Measurements from ENCODE around the gene OOEP. TPM values are rescaled to one million over a fixed set of nuclear protein-coding genes. Genes with fewer than 3 reads are reported as not detected.
A peak's percentile ranks its signal among the peaks of the same experiment; 100 is the strongest.
"Not testable (repeated sequence)": the region's sequence is repeated elsewhere in the genome, so short reads cannot be mapped to it uniquely, and the experiment has no call there.

The OOEP gene
- under 1 TPM; 0.55 to 0.86 TPM for total RNA-seq

DNA sequence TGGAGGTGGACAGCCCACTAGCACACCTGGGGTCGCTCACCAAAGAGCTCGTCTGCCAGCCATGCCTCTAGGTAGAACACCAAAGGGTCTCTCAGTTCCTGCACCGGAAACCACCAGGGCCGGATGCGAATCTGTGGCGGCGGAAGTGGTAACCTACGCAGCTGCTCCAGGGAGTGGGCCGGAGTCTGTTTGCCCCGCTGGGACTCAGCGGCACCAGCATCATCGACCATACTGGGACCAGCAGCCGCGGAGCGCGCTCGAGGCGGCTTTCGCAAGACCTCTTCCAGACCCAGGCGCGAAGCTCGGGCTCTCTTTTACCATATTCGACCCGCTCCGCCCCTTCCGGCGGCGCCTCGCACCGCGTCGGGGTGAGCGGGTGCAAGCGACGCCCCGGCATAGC is at the start of gene OOEP:
Gene OOEP, minus strand, starts transcription at position 335 of the 400 bp plus-strand sequence. Its CDS starts 105 bp downstream, at position 230.
- intact Hi-C loops (cut with DNase I, micrococcal nuclease), result no loop called here
- H3K27ac Mint-ChIP-seq, result no peak within 1 kb of the TSS
- H3K4me1 Mint-ChIP-seq, result no peaks in the 10 kb centered on the region
- no peaks in the 10 kb centered on the region for H3K36me3 Mint-ChIP-seq (ENCODE audit: low read depth)
- H3K9me3 Mint-ChIP-seq (ENCODE audit: low read depth), result no peaks in the 10 kb centered on the region
- H3K4me3 Mint-ChIP-seq, result no peak within 1 kb of the TSS
- no peak for ATAC-seq
- DNase-seq, result no peak
- H3K27me3 Mint-ChIP-seq, result no peaks in the 10 kb centered on the region
- POLR2A ChIA-PET, result interaction anchor here (0.5 kb wide), 1 partner anchor 53 kb away, joined by 6 read pairs; no protein-coding TSS in a partner anchor
- CTCF ChIA-PET, result no interaction called here

- CTCF ChIA-PET, result interaction anchor here (0.6 kb wide), 1 partner anchor 23 kb away, joined by 3 read pairs; no protein-coding TSS in a partner anchor
- no peaks in the 10 kb centered on the region for H3K9me3 Mint-ChIP-seq (ENCODE audit: low read depth)
- H3K27ac Mint-ChIP-seq, result no peak overlapping the region
- ATAC-seq (no peak), DNase-seq (no peak)
- peaks cover 31% of the 10 kb centered on the region for H3K36me3 Mint-ChIP-seq (ENCODE audit: low read depth)
- H3K4me3 Mint-ChIP-seq, result no peak overlapping the region
- H3K27me3 Mint-ChIP-seq, result no peaks in the 10 kb centered on the region
- peaks cover 11% of the 10 kb centered on the region for H3K4me1 Mint-ChIP-seq
- POLR2A ChIA-PET, result no interaction called here
- intact Hi-C loops (cut with DNase I, micrococcal nuclease), result no loop called here
These were observed 48.5 kb upstream of the OOEP start for GRCh38 chr6:73418081-73418741.

DNA sequence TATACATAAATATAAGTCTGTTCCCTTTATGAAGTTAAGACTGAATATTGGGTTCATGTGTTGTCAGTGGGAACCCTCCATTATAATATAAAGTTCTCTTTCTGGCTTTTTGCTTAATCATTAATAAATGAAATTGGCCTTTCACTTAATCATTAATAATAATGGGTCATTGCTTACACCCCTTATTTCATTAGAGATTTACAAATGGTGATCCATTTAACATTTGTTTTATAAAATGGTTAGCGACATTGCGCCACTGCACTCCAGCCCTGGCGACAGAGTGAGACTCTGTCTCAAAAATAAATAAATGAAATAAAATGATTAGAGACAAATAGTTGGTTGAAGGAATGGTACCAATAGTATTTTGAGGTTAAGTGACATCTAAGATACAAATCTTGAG is 43.4 kb upstream of the OOEP start:
- Mint-ChIP-seq H3K27ac (no peak overlapping the region), H3K36me3 (ENCODE audit: low read depth) (peaks cover 11% of the 10 kb centered on the region), H3K27me3 (no peaks in the 10 kb centered on the region), H3K4me3 (no peak overlapping the region), H3K4me1 (no peaks in the 10 kb centered on the region), H3K9me3 (ENCODE audit: low read depth) (no peaks in the 10 kb centered on the region)
- POLR2A ChIA-PET, result no interaction called here
- DNase-seq (no peak), ATAC-seq (no peak)
- intact Hi-C loops (cut with DNase I, micrococcal nuclease), result no loop called here
- CTCF ChIA-PET, result no interaction called here

- Mint-ChIP-seq H3K4me1 (no peaks in the 10 kb centered on the region), H3K4me3 (no peak overlapping the region), H3K36me3 (ENCODE audit: low read depth) (peaks cover 3% of the 10 kb centered on the region), H3K27ac (no peak overlapping the region), H3K27me3 (no peaks in the 10 kb centered on the region), H3K9me3 (ENCODE audit: low read depth) (no peaks in the 10 kb centered on the region)
- DNase-seq (no peak), ATAC-seq (no peak)
- CTCF ChIA-PET, result no interaction called here
- POLR2A ChIA-PET, result no interaction called here
- intact Hi-C loops (cut with DNase I, micrococcal nuclease), result no loop called here
These were observed 39.7 kb upstream of the OOEP start for GRCh38 chr6:73409395-73409794.

DNA sequence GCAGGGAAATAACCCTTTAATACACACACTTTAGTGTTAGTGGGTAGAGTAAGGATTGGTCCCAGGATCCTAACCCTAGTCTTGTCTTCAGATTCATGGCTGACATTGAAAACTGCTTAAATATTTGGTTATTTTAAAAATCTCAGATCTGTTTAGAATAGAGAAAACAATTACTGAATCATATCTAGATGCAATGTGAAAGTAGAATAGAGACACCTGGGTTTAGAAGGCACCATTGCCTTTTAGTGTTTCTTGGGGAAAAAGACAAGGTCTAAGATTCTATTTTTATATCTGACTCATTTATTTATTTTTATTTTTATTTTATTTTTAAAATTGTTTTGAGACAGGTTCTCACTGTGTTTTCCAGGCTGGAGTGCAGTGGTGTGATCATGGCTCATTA is 31.0 kb upstream of the OOEP start:
- H3K4me1 Mint-ChIP-seq, result no peaks in the 10 kb centered on the region
- ChIA-PET POLR2A (no interaction called here), CTCF (interaction anchor here (0.6 to 1.2 kb wide), 3 partner anchors 25 to 159 kb away, joined by 3 read pairs; no protein-coding TSS in a partner anchor)
- no peak overlapping the region for H3K27ac Mint-ChIP-seq
- no peaks in the 10 kb centered on the region for H3K9me3 Mint-ChIP-seq (ENCODE audit: low read depth)
- intact Hi-C loops (cut with DNase I, micrococcal nuclease), result no loop called here
- H3K4me3 Mint-ChIP-seq, result no peak overlapping the region
- peaks cover 1% of the 10 kb centered on the region for H3K36me3 Mint-ChIP-seq (ENCODE audit: low read depth)
- ATAC-seq (no peak), DNase-seq (no peak)
- no peaks in the 10 kb centered on the region for H3K27me3 Mint-ChIP-seq

DNA sequence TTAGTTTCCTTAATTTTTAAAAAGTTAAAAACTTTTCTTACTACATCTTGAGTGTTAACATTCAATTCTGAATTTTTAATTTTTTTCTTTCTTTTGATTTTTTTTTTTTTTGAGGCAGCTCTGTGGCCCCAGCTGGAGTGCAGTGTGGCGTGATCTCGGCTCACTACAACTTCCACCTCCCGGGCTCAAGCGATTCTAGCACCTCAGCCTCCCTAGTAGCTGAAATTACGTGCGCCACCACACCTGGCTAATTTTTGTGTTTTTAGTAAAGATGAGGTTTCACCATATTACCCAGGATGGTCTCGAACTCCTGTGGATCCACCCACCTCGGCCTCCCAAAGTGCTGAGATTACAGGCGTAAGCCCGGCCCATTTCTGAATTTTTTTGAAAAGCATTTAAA is 26.2 kb upstream of the OOEP start:
- H3K4me1 Mint-ChIP-seq, result peaks cover 12% of the 10 kb centered on the region
- no peak for ATAC-seq
- DNase-seq, result no peak
- no peaks in the 10 kb centered on the region for H3K9me3 Mint-ChIP-seq (ENCODE audit: low read depth)
- ChIA-PET POLR2A (no interaction called here), CTCF (interaction anchor here (0.6 to 2.4 kb wide), 3 partner anchors 12 to 257 kb away, joined by 3 to 9 read pairs (median 7); partner anchors contain the start of gene SLC17A5)
- H3K27me3 Mint-ChIP-seq, result no peaks in the 10 kb centered on the region
- intact Hi-C loops (cut with DNase I, micrococcal nuclease), result no loop called here
- no peaks in the 10 kb centered on the region for H3K36me3 Mint-ChIP-seq (ENCODE audit: low read depth)
- H3K27ac Mint-ChIP-seq, result no peak overlapping the region
- H3K4me3 Mint-ChIP-seq, result no peak overlapping the region

DNA sequence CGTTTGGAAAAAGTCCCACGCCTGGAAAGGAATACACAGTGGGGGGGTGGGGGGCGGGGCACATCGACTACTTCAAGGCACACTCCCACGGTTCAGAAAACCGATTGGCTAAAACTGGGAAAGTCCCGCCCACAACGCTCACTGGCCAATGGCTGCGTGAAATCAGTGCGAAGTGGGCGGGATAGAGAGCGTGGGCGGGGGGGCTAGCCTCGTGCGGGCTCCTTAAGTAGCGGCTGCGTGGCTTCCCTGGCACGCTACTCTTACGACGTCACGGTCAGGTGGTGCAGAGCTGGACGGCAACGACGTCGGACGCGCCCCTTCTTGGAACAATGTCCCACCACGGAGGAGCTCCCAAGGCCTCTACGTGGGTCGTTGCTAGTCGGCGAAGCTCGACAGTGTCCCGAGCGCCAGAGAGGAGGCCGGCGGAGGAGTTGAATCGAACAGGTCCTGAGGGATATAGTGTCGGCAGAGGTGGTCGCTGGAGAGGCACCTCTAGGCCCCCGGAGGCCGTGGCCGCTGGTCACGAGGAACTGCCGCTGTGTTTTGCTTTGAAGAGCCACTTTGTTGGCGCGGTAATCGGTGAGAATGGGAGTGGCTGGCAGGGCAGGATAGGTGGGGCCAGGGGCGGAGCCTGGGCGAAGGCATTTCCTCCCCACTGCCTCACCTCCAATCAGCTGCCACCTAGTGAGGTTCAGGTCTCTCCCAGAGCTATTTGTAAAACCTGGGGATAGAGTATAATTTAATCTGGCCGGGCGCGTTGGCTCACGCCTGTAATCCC is 25.1 kb upstream of the OOEP start, which contains the start of gene DDX43:
Gene DDX43, plus strand, starts transcription at position 252 of the 778 bp plus-strand sequence. Its CDS starts 78 bp downstream, at position 330.
- Mint-ChIP-seq H3K9me3 (ENCODE audit: low read depth) (no peaks in the 10 kb centered on the region), H3K27me3 (no peaks in the 10 kb centered on the region), H3K36me3 (ENCODE audit: low read depth) (no peaks in the 10 kb centered on the region), H3K27ac (peak within 1 kb of the TSS; percentile 92), H3K4me3 (peak within 1 kb of the TSS; percentile 76), H3K4me1 (peaks cover 12% of the 10 kb centered on the region)
- peak; percentile 94 for ATAC-seq
- ChIA-PET POLR2A (interaction anchor here (0.6 to 1.3 kb wide), 2 partner anchors 57 to 86 kb away, joined by 3 to 4 read pairs; no protein-coding TSS in a partner anchor), CTCF (interaction anchor here (0.6 to 2.4 kb wide), 4 partner anchors 13 to 953 kb away, joined by 3 to 9 read pairs (median 6); partner anchors contain the start of gene SLC17A5)
- intact Hi-C loops (cut with DNase I, micrococcal nuclease), result loop anchor here (5.0 kb wide), 2 partner anchors 82 to 772 kb away; partner anchors contain the start of gene KCNQ5 (in 1 of the 2)
- peak; percentile 78 for DNase-seq

DNA sequence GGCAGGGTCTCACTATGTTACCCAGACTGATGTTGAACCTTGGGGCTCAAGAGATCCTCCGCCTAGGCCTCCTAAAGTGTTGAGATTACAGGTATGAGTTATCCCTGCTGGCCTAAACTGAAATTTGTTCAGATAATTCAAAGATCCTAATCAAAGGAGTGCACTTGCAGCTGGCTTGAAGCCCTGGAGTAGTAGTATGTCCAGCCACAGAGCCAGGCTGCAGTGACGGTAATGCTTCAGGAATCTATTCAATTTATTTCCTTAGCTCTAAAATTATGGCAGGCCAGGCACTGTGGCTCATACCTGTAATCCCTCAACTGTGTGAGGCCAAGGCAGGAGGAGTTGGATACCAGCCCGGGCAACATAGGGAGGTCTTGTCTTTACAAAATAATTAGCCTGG is 23.6 kb upstream of the OOEP start:
- Mint-ChIP-seq H3K36me3 (ENCODE audit: low read depth) (no peaks in the 10 kb centered on the region), H3K4me3 (no peak overlapping the region), H3K27ac (no peak overlapping the region), H3K4me1 (peaks cover 14% of the 10 kb centered on the region), H3K9me3 (ENCODE audit: low read depth) (no peaks in the 10 kb centered on the region), H3K27me3 (no peaks in the 10 kb centered on the region)
- DNase-seq, result no peak
- ChIA-PET POLR2A (no interaction called here), CTCF (no interaction called here)
- intact Hi-C loops (cut with DNase I, micrococcal nuclease), result loop anchor here (5.0 kb wide), 2 partner anchors 81 to 771 kb away; partner anchors contain the start of gene KCNQ5 (in 1 of the 2)
- no peak for ATAC-seq

- intact Hi-C loops (cut with DNase I, micrococcal nuclease), result loop anchor here (5.0 kb wide), 2 partner anchors 80 to 770 kb away; partner anchors contain the start of gene KCNQ5 (in 1 of the 2)
- POLR2A ChIA-PET; H3K27me3 Mint-ChIP-seq; H3K4me3 Mint-ChIP-seq; ATAC-seq; H3K9me3 Mint-ChIP-seq (ENCODE audit: low read depth); H3K27ac Mint-ChIP-seq; CTCF ChIA-PET; H3K36me3 Mint-ChIP-seq (ENCODE audit: low read depth): not testable (repeated sequence)
- H3K4me1 Mint-ChIP-seq, result peaks cover 14% of the 10 kb centered on the region
- DNase-seq, result peak; percentile 18
These were observed 22.5 kb upstream of the OOEP start for GRCh38 chr6:73392188-73392587.

DNA sequence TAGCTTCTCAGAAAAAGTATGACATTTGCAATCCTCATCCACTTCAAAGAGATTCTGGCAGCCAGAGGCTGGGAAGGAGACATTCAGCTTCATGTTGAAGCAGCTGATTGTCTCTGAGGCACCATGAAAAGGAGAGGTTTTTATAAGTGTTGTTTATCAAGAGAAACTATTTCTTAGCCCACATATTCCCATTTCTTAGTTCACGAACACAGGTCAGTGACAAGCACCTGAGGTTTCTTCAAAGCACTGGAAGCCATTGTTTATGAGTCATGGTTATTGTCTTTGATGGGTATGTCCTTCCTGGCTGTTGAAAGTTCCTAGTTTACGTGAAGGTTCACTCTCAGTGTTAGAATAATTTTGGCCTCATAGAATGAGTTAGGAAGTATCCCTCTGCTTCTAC is 22.0 kb upstream of the OOEP start:
- ChIA-PET POLR2A (no interaction called here), CTCF (no interaction called here)
- intact Hi-C loops (cut with DNase I, micrococcal nuclease), result loop anchor here (5.0 kb wide), 2 partner anchors 79 to 769 kb away; partner anchors contain the start of gene KCNQ5 (in 1 of the 2)
- H3K4me3 Mint-ChIP-seq, result no peak overlapping the region
- H3K27ac Mint-ChIP-seq, result no peak overlapping the region
- peaks cover 14% of the 10 kb centered on the region for H3K4me1 Mint-ChIP-seq
- no peak for ATAC-seq
- no peaks in the 10 kb centered on the region for H3K9me3 Mint-ChIP-seq (ENCODE audit: low read depth)
- H3K27me3 Mint-ChIP-seq, result no peaks in the 10 kb centered on the region
- DNase-seq, result no peak
- H3K36me3 Mint-ChIP-seq (ENCODE audit: low read depth), result no peaks in the 10 kb centered on the region

DNA sequence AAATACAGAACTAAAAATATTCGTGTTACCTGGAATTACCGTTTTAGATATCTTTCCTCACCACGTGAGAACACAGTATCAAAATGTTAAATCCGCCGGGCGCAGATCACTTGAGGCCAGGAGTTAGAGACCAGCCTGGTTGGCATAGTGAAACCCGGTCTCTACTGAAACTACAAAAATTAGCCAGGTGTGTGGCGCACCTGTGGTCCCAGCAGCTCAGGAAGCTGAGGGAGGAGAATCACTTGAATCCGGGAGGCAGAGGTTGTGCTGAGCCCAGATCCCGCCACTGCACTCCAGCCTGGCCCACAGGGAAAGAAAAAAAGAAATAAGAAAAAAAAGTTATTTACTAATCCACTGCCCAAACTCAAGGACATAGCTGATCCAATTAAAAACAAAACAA is 20.2 kb upstream of the OOEP start:
- Mint-ChIP-seq H3K4me1 (peaks cover 13% of the 10 kb centered on the region), H3K9me3 (ENCODE audit: low read depth) (no peaks in the 10 kb centered on the region), H3K27ac (no peak overlapping the region), H3K27me3 (no peaks in the 10 kb centered on the region), H3K36me3 (ENCODE audit: low read depth) (no peaks in the 10 kb centered on the region), H3K4me3 (no peak overlapping the region)
- DNase-seq (no peak), ATAC-seq (no peak)
- intact Hi-C loops (cut with DNase I, micrococcal nuclease), result loop anchor here (2.0 to 5.0 kb wide), 5 partner anchors 61 to 768 kb away; partner anchors contain the start of genes KCNQ5 (in 1 of the 2) and KHDC1 (in 1 of the 2)
- ChIA-PET POLR2A (no interaction called here), CTCF (interaction anchor here (0.6 to 1.3 kb wide), 3 partner anchors 11 to 773 kb away, joined by 3 to 4 read pairs (median 3); no protein-coding TSS in a partner anchor)
